ENCODE results near the gene MS4A2. TPM values are rescaled to one million over a fixed set of nuclear protein-coding genes. Genes with fewer than 3 reads are reported as not detected.
"Not testable (repeated sequence)": the region's sequence is repeated elsewhere in the genome, so short reads cannot be mapped to it uniquely, and the experiment has no call there.

MS4A2 gene
- total RNA-seq, 1 experiment from 2014 or later, result not detected

GRCh38 chr11:60101368-60101767 is 12.9 kb downstream of the MS4A2 start:
- ATAC-seq; POLR2A ChIA-PET; H3K36me3 ChIP-seq (ENCODE audit: control insufficient read depth in 1 of 2, insufficient read depth in 2 of 2, low read length in 2 of 2); intact Hi-C loops (cut with micrococcal nuclease); H3K27me3 ChIP-seq (ENCODE audit: insufficient read depth, low read length); H3K9me2 ChIP-seq (ENCODE audit: insufficient read depth); RAD21 ChIA-PET (ENCODE audit: low non-redundant PET in 1 of 2, low total read pairs in 2 of 2, uncharacterized antibody in 2 of 2, unreplicated experiment in 2 of 2); H4K20me1 ChIP-seq (ENCODE audit: insufficient read depth); H3K79me2 ChIP-seq (ENCODE audit: insufficient read depth, low read length); CTCF ChIA-PET; H3K4me2 ChIP-seq (ENCODE audit: low read length); H3K9ac ChIP-seq (ENCODE audit: low read length); H3K9me3 ChIP-seq (ENCODE audit: control insufficient read depth in 1 of 2, insufficient read depth in 1 of 2, low read depth in 1 of 2, low read length in 2 of 2); H3K4me3 ChIP-seq (replicated peaks in 1 of 2; ENCODE audit: low read depth in 1 of 2, low read length in 2 of 2); H3K4me1 ChIP-seq (ENCODE audit: control insufficient read depth in 1 of 2, insufficient read depth in 2 of 2, low read length in 2 of 2); BruUV-seq (replicated peaks); DNase-seq (ENCODE audit: low read depth, low spot score); H2AFZ ChIP-seq (ENCODE audit: low read depth, low read length, poor library complexity, severe bottlenecking); H3K27ac ChIP-seq (ENCODE audit: low read depth, low read length): not testable (repeated sequence)

GRCh38 chr11:60104471-60105115 is 16.1 kb downstream of the MS4A2 start:
- RAD21 ChIA-PET (ENCODE audit: low non-redundant PET in 1 of 2, low total read pairs in 2 of 2, uncharacterized antibody in 2 of 2, unreplicated experiment in 2 of 2); H3K9me3 ChIP-seq (ENCODE audit: control insufficient read depth in 1 of 2, insufficient read depth in 1 of 2, low read depth in 1 of 2, low read length in 2 of 2); H3K79me2 ChIP-seq (ENCODE audit: insufficient read depth, low read length); DNase-seq (ENCODE audit: low read depth, low spot score); intact Hi-C loops (cut with micrococcal nuclease); ATAC-seq; H3K36me3 ChIP-seq (ENCODE audit: control insufficient read depth in 1 of 2, insufficient read depth in 2 of 2, low read length in 2 of 2); H2AFZ ChIP-seq (ENCODE audit: low read depth, low read length, poor library complexity, severe bottlenecking); H3K4me2 ChIP-seq (ENCODE audit: low read length); H3K4me3 ChIP-seq (replicated peaks in 1 of 2; ENCODE audit: low read depth in 1 of 2, low read length in 2 of 2); H4K20me1 ChIP-seq (ENCODE audit: insufficient read depth); CTCF ChIA-PET; H3K27ac ChIP-seq (ENCODE audit: low read depth, low read length); BruUV-seq (replicated peaks); H3K9me2 ChIP-seq (ENCODE audit: insufficient read depth); POLR2A ChIA-PET; H3K27me3 ChIP-seq (ENCODE audit: insufficient read depth, low read length); H3K4me1 ChIP-seq (ENCODE audit: control insufficient read depth in 1 of 2, insufficient read depth in 2 of 2, low read length in 2 of 2); H3K9ac ChIP-seq (ENCODE audit: low read length): not testable (repeated sequence)

DNA sequence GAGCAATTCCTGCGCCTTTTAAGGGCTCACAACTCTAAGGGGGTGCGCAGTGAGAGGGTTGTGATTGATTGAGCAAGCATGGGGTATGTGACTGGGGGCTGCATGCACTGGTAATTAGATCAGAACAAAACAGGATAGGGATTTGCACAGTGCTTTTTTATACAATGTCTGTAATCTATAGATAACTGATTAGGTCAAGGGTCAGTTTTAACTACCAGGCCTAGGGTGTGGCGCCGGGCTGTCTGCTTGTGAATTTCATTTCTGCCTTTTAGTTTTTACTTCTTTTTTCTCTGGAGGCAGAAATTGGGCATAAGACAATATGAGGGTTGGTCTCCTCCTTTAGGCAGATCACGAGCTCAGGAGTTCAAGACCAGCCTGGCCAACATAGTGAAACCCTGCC is 20.2 kb downstream of the MS4A2 start:
- H3K9me3 ChIP-seq (ENCODE audit: control insufficient read depth in 1 of 2, insufficient read depth in 1 of 2, low read depth in 1 of 2, low read length in 2 of 2); H3K27me3 ChIP-seq (ENCODE audit: insufficient read depth, low read length); H3K27ac ChIP-seq (ENCODE audit: low read depth, low read length); H3K79me2 ChIP-seq (ENCODE audit: insufficient read depth, low read length); H3K9ac ChIP-seq (ENCODE audit: low read length); intact Hi-C loops (cut with micrococcal nuclease); H3K4me2 ChIP-seq (ENCODE audit: low read length); H4K20me1 ChIP-seq (ENCODE audit: insufficient read depth); H3K9me2 ChIP-seq (ENCODE audit: insufficient read depth); ATAC-seq; RAD21 ChIA-PET (ENCODE audit: low non-redundant PET in 1 of 2, low total read pairs in 2 of 2, uncharacterized antibody in 2 of 2, unreplicated experiment in 2 of 2); H2AFZ ChIP-seq (ENCODE audit: low read depth, low read length, poor library complexity, severe bottlenecking); DNase-seq (ENCODE audit: low read depth, low spot score); H3K4me3 ChIP-seq (replicated peaks in 1 of 2; ENCODE audit: low read depth in 1 of 2, low read length in 2 of 2); H3K36me3 ChIP-seq (ENCODE audit: control insufficient read depth in 1 of 2, insufficient read depth in 2 of 2, low read length in 2 of 2); BruUV-seq (replicated peaks); CTCF ChIA-PET; H3K4me1 ChIP-seq (ENCODE audit: control insufficient read depth in 1 of 2, insufficient read depth in 2 of 2, low read length in 2 of 2); POLR2A ChIA-PET: not testable (repeated sequence)

Measured in HCT116 (cell line).